IPS-NIHi7 (cell line): ENCODE measurements around the gene SYNC.
"Not testable (repeated sequence)": the region's sequence is repeated elsewhere in the genome, so short reads cannot be mapped to it uniquely, and the experiment has no call there.

Experiments
- DNase-seq: peaks from one replicate; pipeline ENCODE4 v3.0.0; 2012; ENCODE audit warnings: mixed read lengths; ENCODE audit errors: extremely low spot score

Gene SYNC

GRCh38 chr1:32693455-32694174, 9.0 kb downstream of the SYNC start:
- DNase-seq, result no peak

GRCh38 chr1:32686387-32686786, 16.2 kb downstream of the SYNC start:
- DNase-seq, result no peak

GRCh38 chr1:32685498-32685897, 17.1 kb downstream of the SYNC start:
- no peak for DNase-seq

- DNase-seq, result no peak
These were observed 18.3 kb downstream of the SYNC start for GRCh38 chr1:32684167-32684811.

DNA sequence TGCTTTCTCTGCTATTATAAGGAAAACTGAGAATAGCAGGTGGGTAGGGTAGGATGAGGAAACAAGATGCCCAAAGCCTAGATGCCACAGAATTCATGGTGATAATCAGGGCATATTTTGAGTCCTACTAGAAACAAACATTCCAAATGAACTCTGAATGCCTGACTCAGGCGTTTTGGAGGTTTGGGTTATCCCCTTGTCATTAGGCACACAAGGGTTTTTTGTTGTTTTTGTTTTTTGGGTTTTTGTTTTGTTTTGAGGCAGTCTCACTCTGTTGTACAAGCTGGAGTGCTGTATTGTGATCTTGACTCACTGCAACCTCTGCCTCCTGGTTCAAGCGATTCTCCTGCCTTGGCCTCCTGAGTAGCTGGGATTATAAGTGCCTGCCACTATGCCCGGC, 19.2 kb downstream of the SYNC start:
- DNase-seq, result no peak

DNA sequence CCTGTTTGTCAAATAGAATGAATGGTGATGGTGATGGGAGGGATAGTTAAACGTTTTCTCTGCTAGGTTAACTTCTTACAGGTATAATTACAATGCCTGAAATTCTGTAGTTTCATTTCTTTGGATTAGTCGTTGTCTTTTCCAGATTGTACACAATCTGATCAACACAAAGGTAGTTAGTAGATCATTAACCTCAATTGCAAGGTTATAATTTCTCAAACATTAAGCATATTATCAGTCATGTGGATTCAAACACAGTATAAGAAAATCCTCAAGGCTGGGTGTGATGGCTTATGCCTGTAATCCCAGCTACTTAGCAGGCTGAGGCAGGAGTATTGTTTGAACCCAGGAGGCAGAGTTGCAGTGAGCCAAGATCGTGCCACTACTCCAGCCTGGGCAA, 20.6 kb downstream of the SYNC start:
- DNase-seq, result no peak

DNA sequence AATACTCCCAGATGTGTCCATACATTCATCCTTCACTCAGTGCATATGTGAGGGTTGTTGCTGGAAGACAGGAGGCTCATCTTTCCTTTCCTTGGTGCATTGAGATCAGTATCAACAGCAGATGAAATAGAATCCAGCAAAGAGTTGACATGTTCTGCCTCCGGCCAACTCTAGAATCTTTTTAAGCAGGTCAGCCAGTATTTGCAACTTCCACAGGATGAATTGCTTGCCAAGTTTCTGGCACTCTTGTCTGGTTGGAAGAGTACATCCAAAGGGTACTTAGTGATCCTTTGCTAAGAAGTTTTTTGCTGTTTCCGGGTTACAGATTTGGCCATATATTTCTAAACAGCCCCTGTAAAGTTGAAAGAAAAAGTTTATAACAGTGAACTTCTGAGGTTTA, 21.1 kb downstream of the SYNC start:
- no peak for DNase-seq

- no peak for DNase-seq
These were observed 21.9 kb downstream of the SYNC start for GRCh38 chr1:32680642-32681041.

DNA sequence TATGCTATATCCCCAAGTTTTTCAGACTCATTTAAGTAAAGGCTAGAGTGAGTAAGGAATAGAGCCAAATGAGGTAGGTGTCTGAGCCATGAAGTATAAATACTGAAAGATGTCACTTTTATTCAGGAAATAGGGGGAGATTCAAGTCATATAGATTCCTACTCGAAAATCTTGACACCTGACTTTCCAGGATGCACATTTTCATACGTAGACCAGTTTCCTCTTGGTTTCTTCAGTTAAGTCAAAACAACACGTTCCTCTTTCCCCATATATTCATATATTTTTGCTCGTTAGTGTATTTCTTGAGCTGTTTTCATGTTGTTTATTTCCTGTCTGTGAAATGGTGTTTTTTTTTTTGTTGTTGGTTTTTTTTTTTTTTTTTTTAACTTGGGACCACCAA, 22.6 kb downstream of the SYNC start:
- not testable (repeated sequence) for DNase-seq

- DNase-seq, result no peak
These were observed 25.6 kb downstream of the SYNC start for GRCh38 chr1:32676945-32677344.

- not testable (repeated sequence) for DNase-seq
These were observed 33.9 kb downstream of the SYNC start for GRCh38 chr1:32668716-32669115.

- no peak for DNase-seq
These were observed 35.5 kb downstream of the SYNC start for GRCh38 chr1:32666901-32667566.

DNA sequence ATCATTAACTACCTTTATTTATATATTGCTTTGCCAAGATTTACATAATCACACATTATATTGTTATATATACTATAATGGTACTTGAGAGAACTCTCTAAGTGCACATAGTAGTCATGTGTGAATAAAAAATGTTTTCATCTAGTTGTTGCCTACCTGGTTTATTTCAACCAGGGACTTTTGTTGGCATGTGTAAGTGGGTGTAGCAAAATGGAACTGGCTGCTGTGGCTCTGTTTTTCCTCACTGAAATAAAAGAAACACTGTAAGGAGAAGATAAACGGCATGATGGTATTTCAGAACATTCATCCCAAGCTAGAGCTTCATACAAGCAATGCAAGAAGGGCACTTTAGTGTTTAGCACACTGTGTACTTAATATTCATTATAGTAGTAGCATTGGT, 36.7 kb downstream of the SYNC start:
- no peak for DNase-seq

- no peak for DNase-seq
These were observed 43.0 kb downstream of the SYNC start for GRCh38 chr1:32659581-32659980.

GRCh38 chr1:32652244-32652962, 50.2 kb downstream of the SYNC start:
- no peak for DNase-seq

- DNase-seq, result no peak
These were observed 51.0 kb downstream of the SYNC start for GRCh38 chr1:32651461-32652073.

- peak; percentile 99 for DNase-seq
These were observed 51.7 kb downstream of the SYNC start, which contains the start of gene RBBP4 for GRCh38 chr1:32650752-32651460. Gene RBBP4, plus strand, starts transcription at chr1:32651208. Its CDS starts 99 bp downstream, at chr1:32651307.

DNA sequence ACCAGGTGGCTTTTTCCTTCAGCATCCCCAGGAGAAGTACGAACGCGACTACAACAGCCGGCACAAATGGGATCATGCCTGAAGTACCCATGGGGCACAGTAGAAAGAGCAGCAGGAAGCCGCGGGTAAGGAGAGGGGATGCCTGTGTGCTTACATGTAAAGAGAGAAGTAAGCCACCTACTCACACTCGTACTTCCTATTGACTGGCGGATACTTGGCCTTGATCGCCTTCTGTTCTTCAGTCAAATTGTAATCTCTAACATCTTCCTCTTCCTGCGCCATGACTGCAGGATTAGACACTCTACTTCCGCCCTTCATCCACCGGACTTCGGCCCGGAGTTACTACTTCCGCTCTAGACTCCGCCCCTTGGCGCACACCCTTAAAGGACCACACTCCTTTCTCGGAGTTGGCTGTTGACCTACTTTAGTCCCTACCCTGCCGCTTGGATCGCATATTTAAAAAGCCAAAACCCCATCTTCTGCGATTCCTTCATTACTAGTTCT, 52.3 kb downstream of the SYNC start, which contains the start of gene ZBTB8OS:
ZBTB8OS (minus strand) TSS at position 303 of the 504 bp plus-strand sequence; CDS start at position 282, 21 bp downstream.
- peak; percentile 86 for DNase-seq

DNA sequence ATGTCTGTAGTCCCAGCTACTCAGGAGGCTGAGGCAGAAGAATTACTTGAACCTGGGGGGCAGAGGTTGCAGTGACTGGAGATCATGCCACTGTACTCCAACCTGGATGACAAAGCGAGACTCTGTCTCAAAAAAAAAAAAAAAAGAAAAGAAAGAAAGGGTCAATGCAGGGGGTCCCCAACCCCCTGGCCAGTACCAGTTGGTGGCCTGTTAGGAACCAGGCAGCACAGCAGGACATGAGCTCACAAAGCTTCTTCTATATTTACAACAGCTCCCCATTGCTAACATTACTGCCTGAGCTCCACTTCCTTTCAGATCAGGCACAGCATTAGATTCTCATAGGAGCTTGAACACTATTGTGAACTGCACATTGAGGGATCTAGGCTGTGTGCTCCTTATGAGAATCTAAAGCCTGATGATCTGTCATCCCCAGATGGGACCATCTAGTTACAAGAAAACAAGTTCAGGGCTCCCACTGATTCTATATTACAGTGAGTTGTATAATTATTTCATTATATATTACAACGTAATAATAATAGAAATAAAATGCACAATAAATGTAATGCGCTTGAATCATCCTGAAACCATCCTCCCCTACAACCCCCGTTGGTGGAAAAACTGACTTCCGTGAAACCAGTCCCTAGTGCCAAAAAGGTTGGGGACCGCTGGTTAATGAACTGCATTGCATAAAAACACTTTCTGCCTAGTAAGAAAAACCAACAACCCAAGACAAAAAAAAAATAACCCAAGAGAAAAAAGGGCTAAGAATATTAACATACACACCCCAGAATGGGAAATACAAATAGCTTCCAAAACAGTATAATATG, 55.0 kb downstream of the SYNC start:
- no peak for DNase-seq

DNA sequence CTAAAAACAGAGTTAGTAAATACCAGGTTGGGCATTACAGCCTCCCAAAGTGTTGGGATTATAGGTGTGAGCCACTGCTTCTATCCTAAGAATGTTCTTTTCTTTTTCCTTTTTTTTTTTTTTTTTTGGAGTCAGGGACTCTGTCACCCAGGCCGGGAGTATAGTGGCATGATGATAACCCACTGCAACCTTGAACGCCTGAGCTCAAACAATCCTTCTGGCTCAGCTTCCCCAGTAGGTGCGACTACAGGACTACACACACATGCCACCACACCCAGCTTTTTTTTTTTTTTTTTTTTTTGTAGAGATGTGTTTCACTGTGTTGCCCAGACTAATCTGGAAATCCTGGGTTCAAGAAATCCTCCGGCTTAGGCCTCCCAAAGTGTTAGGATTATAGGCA, 58.1 kb downstream of the SYNC start:
- DNase-seq, result no peak
